Colon (tissue), 2 donors: ENCODE results near the gene SUMO3.

ENCODE experiments used
- FAIRE-seq: peaks from 2 replicates; lab custom pipeline; 2012; peaks lifted over from hg19 to GRCh38; lab: Jason Lieb, UNC
- donor health status: control.
- donor health status: control.

Gene SUMO3

DNA sequence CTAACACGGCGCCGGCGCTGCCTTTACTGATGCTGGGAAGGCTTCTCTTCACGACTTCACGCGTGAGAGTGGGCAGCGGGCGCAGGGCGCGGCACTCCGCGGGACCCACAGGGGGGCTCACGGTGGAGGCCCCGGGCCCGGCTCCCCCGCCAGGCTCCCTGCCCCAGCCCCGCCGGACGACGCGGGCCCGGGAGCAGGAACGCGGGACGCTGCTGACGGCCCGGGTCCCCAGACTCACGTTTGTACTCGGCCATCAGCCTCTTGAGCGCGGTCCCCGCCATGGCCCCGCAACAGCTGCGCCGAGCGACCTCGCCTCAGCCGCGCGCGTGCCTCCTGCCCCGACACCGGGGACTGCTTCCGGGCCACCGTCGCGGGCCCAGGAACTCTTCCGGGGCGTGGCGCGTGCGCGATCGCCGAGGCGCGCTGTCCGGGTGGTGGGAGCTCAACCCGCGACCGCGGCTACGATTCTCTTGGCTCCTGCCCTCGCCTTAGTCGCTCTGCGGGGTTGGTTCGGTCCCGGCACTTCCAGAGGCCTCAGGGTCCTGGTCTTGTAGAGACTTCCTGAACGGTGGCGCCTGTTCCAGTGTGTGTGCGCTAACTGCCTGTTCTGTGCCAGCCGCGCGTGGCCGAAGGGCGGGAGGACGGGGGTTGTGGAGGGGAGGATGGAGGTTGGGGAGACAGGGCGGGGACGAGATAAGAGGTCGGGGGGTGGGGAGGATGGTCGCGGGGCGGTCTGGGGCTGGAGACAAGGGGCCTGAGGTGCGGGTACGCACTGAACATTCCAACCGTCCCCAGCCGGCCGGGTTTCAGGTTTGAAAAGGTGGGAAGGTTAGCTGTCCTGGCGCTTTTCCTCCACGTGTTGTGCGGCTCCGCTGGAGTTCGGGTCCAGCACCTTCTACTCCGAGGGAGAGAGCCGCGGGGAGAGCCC lies 16.1 kb downstream of the SUMO3 start, which contains the start of gene UBE2G2:
Gene UBE2G2, minus strand, starts transcription at position 353 of the 928 bp plus-strand sequence. Its CDS starts 72 bp downstream, at position 281.
- no peak for FAIRE-seq

DNA sequence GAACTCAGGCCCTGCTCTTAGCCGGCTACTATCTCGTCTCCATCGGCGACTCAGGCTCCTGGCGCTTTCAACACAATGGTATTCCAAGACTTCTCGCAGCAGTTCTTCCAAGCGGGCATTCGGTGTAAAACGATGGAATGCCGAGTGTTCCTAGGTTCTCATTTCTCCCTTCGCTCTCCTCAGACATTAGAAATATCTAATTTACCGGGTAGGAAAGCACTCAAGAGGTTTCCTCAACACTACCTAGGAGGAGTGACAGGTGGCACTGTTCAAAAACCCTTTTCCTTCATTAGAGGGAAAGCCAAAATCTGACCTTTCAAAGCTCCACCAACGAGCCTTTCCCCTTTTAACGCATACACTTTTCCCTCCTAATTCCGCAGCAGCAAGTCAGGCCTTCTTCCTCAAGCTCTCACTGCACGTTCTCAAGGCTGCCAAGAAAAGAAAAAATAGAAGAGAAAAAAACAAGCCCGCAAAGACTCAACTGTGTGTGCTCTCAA lies 16.8 kb downstream of the SUMO3 start:
- no peak for FAIRE-seq

DNA sequence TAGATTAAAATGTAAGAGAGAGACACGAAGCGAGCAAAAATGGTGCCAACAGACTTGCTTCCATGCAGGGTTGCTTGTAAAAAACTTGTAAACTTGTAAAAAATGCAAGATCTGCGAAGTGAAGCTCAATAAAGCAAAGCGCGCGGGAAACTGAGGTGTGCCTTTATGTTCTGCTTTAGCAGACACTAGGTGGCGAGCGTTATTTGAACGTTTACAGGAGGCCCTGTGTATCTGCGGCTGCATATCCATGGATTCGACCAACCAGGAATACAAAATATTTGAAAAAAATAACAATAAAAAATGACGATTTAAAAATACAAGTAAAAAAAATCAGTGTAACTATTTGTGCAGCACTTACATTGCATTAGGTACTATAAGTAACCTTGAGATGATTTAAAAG lies 17.8 kb downstream of the SUMO3 start:
- FAIRE-seq = no peak

DNA sequence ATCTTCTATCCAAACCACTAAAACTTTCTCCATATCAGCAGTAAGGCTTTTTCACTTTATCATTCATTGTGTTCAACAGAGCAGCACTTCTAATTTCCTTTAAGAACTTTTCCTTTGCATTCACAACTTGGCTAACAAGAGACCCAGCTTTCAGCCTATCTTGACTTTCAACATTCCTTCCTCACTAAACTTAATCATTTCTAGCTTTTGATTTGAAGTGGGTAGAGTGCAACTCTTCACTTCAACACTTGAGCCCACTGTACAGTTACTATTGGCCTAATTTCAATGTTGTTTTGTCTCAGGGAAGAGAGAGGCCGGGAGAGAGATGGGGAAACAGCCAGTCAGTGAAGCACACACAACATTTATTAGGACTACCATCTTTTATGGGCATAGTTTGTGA lies 18.2 kb downstream of the SUMO3 start:
- no peak for FAIRE-seq

DNA sequence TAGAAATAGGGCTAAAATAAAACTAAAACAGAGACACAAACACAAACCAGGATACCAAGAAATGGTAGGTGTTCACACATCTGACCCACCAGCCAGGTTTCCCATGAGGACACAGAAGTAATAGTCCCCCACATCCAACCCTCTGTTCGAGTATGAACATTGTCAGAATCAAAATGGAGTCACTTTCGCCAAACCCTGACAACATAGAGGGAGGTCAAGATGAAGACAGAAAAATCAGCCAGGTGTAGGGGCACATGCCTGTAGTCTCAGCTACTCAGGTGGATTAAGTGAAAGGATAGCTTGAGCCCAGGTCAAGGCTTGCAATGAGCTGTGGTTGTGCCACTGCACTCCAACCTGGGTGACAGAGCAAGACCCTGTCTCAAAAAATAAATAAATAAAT lies 20.1 kb downstream of the SUMO3 start:
- FAIRE-seq = no peak

DNA sequence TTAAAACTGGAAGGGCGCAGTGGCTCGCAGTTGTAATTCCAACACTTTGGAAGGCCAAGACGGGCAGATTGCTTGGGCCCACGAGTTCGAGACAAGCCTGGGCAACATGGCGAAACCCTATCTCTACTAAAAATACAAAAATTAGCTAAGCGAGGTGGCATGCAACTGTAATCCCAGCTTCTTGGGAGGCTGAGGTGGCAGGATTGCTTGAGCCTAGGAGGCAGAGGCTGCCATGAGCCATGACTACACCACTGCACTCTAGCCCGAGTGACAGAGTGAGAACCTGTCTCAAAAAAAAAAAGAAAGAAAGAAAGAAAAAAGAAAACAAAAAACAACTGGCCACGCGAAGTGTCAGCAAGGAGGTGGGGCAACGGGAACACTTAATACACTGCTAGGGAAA lies 22.5 kb downstream of the SUMO3 start:
- no peak for FAIRE-seq

DNA sequence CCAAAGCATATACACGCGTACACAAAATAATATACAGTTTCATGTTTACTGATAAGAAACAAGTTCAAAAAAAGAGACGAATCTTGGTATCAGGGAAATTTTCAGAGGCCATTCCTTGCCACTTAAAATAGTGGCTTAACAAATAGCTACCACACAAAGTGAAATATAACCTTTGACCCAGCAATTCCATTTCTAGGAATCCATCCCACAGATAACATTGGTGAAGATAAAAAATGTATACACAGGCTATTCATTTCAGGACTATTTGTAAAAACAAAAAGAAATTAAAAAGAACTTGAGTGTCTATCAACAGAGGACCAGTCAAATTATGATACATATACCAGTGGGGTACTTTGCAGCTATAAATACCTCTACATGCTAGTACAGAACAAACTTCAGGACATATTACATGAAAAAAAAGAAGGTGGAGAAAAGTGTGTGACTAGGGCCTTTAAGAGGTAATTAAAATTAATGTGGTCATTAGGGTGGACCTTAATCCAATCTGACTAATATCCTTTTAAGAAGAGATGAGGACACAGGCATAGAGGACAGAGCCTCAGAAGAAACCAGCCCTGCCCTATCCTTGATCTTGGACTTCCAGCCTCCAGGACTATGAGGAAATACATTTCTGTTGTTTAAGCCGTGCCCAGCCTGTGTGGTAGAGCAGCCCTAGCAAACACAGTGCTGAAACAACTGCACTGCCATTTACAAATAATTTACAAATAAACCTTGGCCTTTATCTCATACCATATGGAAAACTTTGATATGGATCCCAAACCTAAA lies 24.1 kb downstream of the SUMO3 start:
- FAIRE-seq = no peak

DNA sequence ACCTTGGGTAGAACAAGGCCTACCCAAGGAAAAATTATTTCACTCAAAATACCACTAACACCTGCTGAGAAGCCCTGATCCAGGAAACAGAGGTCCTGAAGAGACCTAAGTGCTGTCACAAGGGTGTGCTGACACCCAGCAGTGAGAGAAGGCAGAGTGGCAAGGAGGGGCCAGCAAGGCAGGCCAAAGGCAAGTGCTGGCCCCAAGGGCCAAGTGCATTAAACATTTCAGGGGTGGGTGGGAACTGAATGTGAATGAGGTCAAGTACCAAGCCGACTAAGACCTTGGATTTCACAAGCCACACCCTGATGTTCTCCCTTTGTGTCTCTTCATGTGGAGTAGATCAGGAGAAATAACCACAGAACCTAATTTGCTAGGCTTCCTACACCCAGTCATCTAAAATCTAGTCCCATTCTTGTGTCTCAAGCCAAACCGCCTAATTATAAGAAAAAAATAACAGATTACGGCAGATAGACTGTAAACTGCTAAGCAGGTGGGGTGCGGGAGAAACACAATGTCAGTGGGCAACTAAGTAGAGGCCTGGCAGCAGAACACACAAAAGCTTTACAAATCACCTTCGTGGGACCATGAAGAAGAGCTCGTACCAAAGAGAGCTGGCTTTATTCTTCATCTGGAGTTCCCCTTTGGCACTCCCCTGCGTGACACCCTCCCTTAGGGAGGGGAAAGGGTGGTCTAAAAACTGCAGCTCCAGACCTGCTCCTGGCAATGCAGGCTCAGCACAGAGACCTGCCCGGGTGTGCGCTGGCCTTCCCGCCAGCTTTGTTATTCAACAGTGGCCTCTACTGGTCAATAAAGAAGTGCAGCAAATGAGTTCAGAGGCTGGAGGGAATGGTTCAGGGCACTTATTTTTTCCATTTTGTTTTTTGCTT lies 24.9 kb downstream of the SUMO3 start:
- no peak for FAIRE-seq

DNA sequence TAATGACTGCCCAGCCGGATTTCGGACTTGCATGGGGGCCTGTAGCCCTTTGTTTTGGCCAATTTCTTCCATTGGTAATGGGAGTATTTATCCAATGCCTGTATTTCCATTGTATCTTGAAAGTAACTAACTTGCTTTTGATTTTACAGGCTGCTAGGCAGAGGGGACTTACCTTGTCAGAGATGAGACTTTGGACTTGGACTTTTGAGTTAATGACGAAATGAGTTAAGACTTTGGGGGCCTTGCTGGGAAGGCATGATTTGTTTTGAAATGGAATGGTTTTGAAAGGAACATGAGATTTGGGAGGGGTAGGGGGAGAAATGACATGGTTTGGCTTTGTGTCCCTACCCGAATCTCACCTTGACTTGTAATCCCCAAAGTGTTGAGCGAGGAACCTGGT lies 25.9 kb downstream of the SUMO3 start:
- no peak for FAIRE-seq

DNA sequence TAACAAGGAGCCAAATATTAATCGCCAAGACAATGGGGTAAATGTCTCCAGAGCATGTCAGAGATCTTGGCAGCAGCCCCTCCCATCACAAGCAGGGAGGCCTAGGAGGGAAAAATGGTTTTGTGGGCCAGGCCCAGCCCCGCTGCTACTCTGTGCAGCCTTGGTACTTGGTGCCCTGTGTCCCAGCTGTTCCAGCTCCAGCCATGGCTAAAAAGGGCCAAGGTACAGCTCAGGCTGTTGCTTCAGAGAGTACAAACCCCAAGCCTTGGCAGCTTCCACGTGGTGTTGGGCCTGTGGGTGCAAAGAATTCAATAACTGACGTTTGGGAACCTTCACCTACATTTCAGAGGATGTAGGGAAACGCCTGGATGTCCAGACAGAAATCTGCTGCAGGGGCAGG lies 26.6 kb downstream of the SUMO3 start:
- no peak for FAIRE-seq

DNA sequence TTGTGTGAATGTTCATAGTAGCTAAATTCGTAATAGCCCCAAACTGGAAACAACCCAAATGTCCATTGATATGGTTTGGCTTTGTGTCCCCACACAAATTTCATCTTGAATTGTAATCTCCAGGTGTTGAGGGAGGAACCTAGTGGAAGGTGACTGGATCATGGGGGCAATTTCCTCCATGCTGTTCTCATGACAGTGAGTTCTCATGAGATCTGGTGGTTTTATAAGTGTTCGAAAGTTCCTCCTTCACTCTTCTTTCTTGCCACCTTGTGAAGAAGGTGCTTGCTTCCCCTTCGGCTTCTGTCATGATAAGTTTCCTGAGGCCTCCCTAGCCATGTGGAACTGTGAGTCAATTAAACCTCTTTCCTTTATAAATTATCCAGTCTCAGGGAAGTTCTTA lies 27.5 kb downstream of the SUMO3 start:
- no peak for FAIRE-seq

DNA sequence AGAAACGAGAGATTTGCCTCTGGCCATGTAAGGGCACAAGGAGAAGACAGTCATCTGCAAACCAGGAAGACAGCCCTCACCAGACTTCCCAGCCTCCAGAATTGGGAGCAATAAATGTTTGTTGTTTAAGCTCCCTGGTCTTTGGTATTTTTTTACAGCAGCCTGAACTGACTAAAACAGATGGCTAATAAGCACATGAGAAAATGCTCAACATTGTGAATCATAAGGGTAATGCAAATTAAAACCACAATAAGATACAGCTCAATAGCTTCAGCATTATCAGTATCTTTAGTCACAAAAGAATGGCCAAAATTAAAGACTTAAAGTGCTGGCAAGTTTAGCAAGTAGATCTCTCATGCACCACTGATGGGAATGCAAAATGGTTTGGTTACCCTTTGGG lies 28.0 kb downstream of the SUMO3 start:
- no peak for FAIRE-seq

DNA sequence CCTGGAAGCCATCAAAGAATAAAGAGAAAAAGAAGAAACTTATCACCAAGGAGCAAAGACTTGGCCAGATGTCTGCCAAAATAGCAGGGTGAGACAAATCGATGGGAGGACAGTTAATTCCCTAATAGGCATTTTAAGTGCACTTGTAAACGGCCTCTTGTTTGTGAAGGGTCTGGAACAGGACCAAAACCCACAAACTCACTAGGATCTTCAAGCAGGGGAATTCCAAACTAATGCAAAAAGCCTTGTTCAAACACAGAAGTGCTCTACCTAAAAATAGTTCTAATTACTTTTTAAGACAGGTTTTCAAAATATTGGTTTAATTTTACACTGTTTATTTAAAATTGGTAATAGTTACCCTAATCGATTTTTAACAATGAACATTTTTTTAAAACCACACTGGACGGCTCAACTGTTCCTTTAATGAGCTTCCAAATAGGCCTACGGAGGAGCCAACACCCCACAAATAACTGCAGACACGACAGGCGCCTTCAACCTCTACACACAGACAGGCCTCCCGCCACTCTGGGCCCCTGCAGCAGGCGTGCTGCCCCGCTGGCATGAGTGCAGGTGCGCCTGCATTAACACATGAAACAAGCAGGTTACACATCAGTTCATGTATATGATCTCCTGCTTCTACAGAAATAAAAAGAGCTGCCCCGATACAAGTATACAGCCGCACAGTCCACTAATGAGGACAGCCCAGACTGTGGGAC lies 32.1 kb downstream of the SUMO3 start:
- no peak for FAIRE-seq

DNA sequence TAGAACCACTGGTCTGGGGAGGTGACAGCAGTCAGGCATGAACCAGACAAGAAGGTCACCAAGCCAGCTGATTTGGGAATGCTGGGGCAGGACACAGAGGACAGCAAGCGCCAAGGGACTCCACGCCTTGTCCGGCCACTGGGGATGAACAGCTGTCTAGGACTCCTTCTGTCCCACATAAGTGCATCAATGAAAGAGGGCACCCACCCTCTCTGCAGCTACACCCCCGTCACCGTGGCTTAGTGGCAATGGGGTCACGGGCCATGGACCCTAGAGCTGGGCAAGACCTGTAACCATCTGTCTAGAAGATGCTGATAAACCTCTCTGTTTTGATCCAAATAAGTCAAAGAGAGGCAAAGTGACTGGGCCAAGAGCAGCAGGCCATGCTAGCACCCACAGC lies 33.1 kb downstream of the SUMO3 start:
- no peak for FAIRE-seq

DNA sequence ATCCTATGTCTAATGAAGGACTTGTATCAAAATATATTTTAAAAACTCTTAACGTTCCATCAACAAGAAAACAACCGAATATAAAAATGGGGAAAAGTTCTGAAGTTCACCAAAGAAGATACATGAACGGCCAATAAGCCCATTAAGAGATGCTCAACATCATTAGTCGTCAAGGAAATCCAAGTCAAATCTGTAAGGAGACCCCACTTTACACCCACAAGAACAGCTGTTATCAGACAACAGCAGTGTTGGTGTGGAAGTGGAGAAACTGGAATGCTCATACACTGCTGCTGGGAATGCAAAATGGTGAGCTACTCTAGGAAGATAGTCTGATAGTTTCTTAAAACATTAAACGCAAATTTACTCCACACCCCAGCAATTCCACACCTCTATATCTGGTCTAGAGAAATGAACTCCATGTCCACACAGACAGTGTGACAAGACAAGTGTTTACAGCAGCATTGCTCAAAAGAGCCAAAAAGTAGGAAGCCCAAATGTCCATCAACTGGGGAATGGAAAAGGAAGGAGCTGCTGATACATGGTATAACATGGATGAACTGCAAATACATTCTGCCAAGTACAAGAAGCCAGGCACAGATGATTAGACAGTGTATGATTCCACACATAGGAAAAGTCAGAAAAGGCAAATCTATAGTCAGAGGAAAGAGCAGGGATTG lies 34.7 kb downstream of the SUMO3 start:
- no peak for FAIRE-seq

DNA sequence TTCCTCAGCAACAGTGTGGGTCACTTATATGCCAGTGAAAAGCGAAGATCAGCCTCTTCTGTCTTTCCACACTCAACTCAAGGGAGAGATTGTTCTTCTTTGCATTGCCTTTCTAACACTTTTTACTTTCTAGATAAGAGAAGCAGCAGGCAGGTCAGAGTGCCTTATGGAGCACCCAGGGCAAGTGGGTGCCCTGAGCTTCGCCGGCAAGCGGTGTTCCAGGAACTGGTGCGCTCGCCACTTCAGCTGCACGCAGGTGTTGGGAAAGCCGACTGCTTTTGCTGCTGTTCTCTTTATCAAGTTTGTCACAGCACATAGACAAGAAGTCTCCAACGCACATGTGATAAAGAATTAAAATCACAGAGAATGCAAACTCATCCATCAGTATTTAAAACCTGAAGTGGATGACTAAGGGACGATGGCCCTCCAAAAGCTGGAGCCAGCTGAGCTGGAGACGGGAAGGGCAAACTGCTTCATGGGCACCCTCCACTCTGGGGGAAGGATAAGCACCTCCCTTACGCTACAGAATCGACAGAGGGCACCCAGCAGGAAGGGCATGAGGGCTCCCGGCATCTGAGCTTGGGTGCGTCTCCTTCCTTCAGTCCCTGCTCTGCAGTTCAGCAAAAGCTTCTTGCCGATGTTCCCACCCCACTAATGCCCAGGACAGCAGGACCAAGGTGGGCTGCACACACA lies 36.9 kb downstream of the SUMO3 start:
- no peak for FAIRE-seq

DNA sequence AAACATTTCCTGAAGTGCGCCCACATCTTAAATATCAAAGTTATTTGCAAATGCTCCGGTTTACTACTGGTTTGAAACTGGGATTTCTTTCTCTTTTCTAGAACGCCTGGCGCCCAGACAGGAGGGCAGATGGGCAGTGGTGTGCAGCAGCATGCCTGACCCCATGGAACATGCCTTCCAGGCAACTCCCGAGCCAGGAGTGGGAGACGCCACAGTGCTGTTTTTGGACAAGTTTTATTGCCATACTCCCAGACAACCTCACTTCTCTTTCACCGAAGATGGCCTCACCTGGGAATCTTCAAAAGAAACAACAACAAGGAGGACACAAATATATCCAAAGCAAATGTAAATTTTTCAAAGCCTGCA lies 37.7 kb downstream of the SUMO3 start:
- FAIRE-seq = no peak

DNA sequence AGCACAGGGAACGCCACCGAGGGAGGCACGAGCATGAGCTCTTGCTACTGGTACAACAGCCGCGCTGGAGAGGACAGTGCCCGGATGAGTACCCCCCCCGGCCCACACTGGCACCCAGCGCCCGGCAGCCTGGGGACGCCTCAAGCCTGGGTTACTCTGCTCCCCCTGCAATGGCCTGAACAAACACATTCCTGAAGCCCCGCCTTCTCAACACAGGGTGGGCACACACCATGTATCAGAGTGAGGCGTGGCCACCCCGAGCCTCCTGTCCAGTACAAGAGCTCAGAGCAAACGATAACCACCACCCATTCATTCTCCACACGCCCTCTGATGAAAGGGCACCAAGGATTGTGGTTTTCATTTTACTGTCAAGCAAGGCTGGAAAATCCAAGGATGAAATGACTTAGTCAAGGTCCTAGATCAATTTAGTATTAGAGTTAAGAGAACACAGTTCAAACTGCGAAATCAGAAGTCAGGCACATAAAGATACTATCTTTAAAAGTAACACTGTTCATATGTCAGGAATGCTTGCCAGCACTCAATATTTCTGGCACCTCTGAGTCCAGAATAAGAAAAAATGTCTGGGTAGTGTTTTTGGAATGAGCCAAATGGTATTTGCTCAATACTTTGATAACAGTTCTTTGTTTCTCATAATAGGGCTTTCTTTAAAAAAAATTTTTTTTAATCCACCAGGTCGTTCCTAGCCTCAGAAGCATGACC lies 38.3 kb downstream of the SUMO3 start:
- FAIRE-seq = no peak

DNA sequence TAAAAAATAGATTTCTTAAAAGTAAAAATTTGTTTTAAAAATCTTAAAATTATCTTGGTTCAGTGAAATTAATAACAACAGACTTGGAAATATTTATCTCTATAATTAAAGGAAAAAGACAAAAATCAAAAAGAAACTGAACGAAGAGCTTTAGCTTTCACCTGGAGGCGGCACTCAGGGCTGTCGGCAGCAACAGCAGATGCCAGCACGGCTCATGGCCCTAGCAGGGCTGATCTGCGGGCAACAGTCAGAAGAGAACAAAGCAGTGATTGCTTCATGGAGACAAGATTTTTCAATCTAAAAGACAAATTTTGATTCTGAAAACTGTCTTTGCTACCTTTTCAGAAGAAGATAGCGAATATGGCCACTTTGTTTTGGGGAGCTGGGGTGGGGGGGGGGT lies 38.9 kb downstream of the SUMO3 start:
- no peak for FAIRE-seq

DNA sequence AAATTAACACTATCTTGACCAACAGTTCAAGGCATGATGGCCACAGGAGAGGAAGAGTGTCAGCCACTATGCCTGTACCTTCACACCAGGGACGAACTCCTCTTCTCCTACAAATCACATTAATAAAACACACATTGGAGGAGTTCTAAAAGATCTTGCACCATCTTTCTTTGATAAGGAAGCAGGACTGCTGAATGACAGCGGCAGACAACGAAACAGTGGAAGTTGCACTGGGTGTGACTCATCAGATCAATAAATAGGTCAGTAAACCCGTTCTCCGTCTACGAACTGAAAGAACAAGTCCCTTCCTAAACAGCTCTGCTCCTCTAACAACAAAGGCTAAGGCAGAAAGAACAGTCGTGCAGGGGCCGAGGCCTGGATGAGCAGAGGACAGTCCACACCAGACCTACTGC lies 39.4 kb downstream of the SUMO3 start:
- no peak for FAIRE-seq
